SK-N-SH (cell line): ENCODE results near the gene RIMS3. TPM values are rescaled to one million over a fixed set of nuclear protein-coding genes. Genes with fewer than 3 reads are reported as not detected.

Source experiments
- CTCF ChIA-PET: fragments of 300-600, 350-600 bp; formaldehyde crosslinking; extraction: SDS; loops from one replicate; lab custom pipeline; 2021; lab: Yijun Ruan, JAX
- POLR2A ChIA-PET: fragments of 350-600 bp; sonication (Branson Sonifier 250); formaldehyde crosslinking; extraction: SDS; loops from one replicate; lab custom pipeline; 2020; ENCODE audit warnings: antibody characterized with exemption, inconsistent platforms; lab: Yijun Ruan, JAX
- DNase-seq: peaks from one replicate; pipeline ENCODE4 v3.0.0; 2012
- H2AFZ ChIP-seq: fragments of 200-600 bp; sonication (generic); 2 replicates; pipeline ENCODE4 v1.8.1; 2016; ENCODE audit warnings: antibody characterized with exemption, mild to moderate bottlenecking, low read depth
- H3F3A ChIP-seq: fragments of 200-600 bp; sonication (generic); replicated peaks from 2 replicates; pipeline ENCODE3; 2016; ENCODE audit warnings: antibody characterized with exemption, mild to moderate bottlenecking; ENCODE audit not compliant: insufficient read depth
- H3K27ac ChIP-seq, 2 experiments: fragments of 200-500 bp in 1 of 2; fragments of 200-600 bp in 1 of 2; sonication (Bioruptor generic) in 1 of 2; sonication (generic), shearing (Covaris generic) in 1 of 2; 2 replicates each; pipeline versions ENCODE4 v1.5.1 to v1.6.1; 2014 to 2016; ENCODE audit warnings: low read depth in 2 of 2, inconsistent platforms in 1 of 2, low read length in 1 of 2, mild to moderate bottlenecking in 1 of 2, mixed read lengths in 1 of 2
- H3K27me3 ChIP-seq: fragments of 200-600 bp; sonication (generic), shearing (Covaris generic); 2 replicates; pipeline ENCODE4 v1.6.1; 2016; ENCODE audit warnings: mixed run types; ENCODE audit not compliant: insufficient read depth
- H3K36me3 ChIP-seq, 2 experiments: fragments of 200-500 bp in 1 of 2; fragments of 200-600 bp in 1 of 2; sonication (Bioruptor generic) in 1 of 2; sonication (generic) in 1 of 2; replicated peaks in 1 of 2; 2 replicates each; pipeline versions ENCODE3 to v1.5.1; 2014 to 2016; ENCODE audit warnings: low read length in 1 of 2, mild to moderate bottlenecking in 1 of 2; ENCODE audit not compliant: insufficient read depth in 2 of 2, control insufficient read depth in 1 of 2
- H3K4me1 ChIP-seq, 2 experiments: fragments of 200-500 bp in 1 of 2; fragments of 200-600 bp in 1 of 2; sonication (Bioruptor generic) in 1 of 2; sonication (generic), shearing (Covaris generic) in 1 of 2; 2 replicates each; pipeline versions ENCODE4 v1.5.1 to v1.6.1; 2014 to 2016; ENCODE audit warnings: low read depth in 1 of 2, low read length in 1 of 2, mixed run types in 1 of 2; ENCODE audit not compliant: insufficient read depth in 2 of 2, control insufficient read depth in 1 of 2
- H3K4me2 ChIP-seq: fragments of 200-600 bp; sonication (generic), shearing (Covaris generic); 2 replicates; pipeline ENCODE4 v1.6.1; 2017; ENCODE audit warnings: mixed run types
- H3K4me3 ChIP-seq, 2 experiments: fragments of 200-500 bp in 1 of 2; fragments of 200-600 bp in 1 of 2; sonication (Bioruptor generic) in 1 of 2; sonication (generic), shearing (Covaris generic) in 1 of 2; 2 replicates each; pipeline versions ENCODE4 v1.5.1 to v1.8.1; 2014 to 2016; ENCODE audit warnings: low read depth in 2 of 2, inconsistent platforms in 1 of 2, low read length in 1 of 2, mild to moderate bottlenecking in 1 of 2, mixed read lengths in 1 of 2, moderate library complexity in 1 of 2
- H3K79me2 ChIP-seq: fragments of 200-600 bp; sonication (generic); 2 replicates; pipeline ENCODE4 v1.8.1; 2017; ENCODE audit warnings: mild to moderate bottlenecking; ENCODE audit not compliant: insufficient read depth
- H3K9ac ChIP-seq: fragments of 200-600 bp; sonication (generic); 2 replicates; pipeline ENCODE4 v1.6.1; 2017; ENCODE audit warnings: mixed run types
- H3K9me2 ChIP-seq: fragments of 200-600 bp; sonication (generic); 2 replicates; pipeline ENCODE4 v1.6.1; 2017; ENCODE audit warnings: mixed run types
- H3K9me3 ChIP-seq: fragments of 200-600 bp; sonication (generic); 2 replicates; pipeline ENCODE4 v1.6.1; 2017; ENCODE audit warnings: mixed run types, mild to moderate bottlenecking, moderate library complexity
- H4K20me1 ChIP-seq: fragments of 200-600 bp; sonication (generic); 2 replicates; pipeline ENCODE4 v1.6.1; 2017; ENCODE audit warnings: mild to moderate bottlenecking, mixed run types; ENCODE audit not compliant: insufficient read depth
- CHD2 ChIP-seq: fragments of 150-350 bp; IDR thresholded peaks from 2 replicates; pipeline ENCODE4 v1.6.1; 2018; ENCODE audit warnings: low read length; ENCODE audit not compliant: partially characterized antibody
- EZH2phosphoT487 ChIP-seq: fragments of 200-600 bp; sonication (generic); IDR thresholded peaks from 2 replicates; pipeline ENCODE4 v1.6.1; 2017; ENCODE audit warnings: low read depth, mixed run types, mild to moderate bottlenecking, antibody characterized with exemption, moderate library complexity, borderline replicate concordance
- MXI1 ChIP-seq: IDR thresholded peaks from 2 replicates; pipeline ENCODE4 v1.6.1; 2012; ENCODE audit warnings: mild to moderate bottlenecking, low read depth, low read length, improper control_type of control experiment
- NFIC ChIP-seq: IDR thresholded peaks from 2 replicates; pipeline ENCODE4 v1.4.0; 2012; ENCODE audit warnings: borderline replicate concordance
- NRF1 ChIP-seq: IDR thresholded peaks from 2 replicates; pipeline ENCODE4 v1.6.1; 2012; ENCODE audit warnings: low read depth, mild to moderate bottlenecking, low read length
- POLR2AphosphoS5 ChIP-seq: IDR thresholded peaks from 2 replicates; pipeline ENCODE4 v1.6.1; 2012; ENCODE audit warnings: low read depth, low read length
- RCOR1 ChIP-seq: fragments of 150-350 bp; IDR thresholded peaks from 2 replicates; pipeline ENCODE4 v1.6.1; 2017; ENCODE audit warnings: antibody characterized with exemption, low read length
- SIN3A ChIP-seq: IDR thresholded peaks from 2 replicates; pipeline ENCODE4 v1.6.1; 2012; ENCODE audit warnings: low read depth, mild to moderate bottlenecking, low read length, moderate library complexity, borderline replicate concordance
- TAF1 ChIP-seq: IDR thresholded peaks from 2 replicates; pipeline ENCODE4 v1.6.1; 2012; ENCODE audit warnings: low read depth, mild to moderate bottlenecking, low read length, moderate library complexity, borderline replicate concordance
- TCF12 ChIP-seq: IDR thresholded peaks from 2 replicates; pipeline ENCODE4 v1.4.0; 2012
- TEAD4 ChIP-seq: IDR thresholded peaks from 2 replicates; pipeline ENCODE4 v1.4.0; 2012; ENCODE audit warnings: mild to moderate bottlenecking, borderline replicate concordance; ENCODE audit not compliant: insufficient read depth
- WGBS: methylation state at CpG from one replicate; pipeline ENCODE4 v1.1.6; 2017; ENCODE audit warnings: low lambda C conversion rate; 5-methylcytosine and 5-hydroxymethylcytosine counted together
- polyA plus RNA-seq, 3 experiments: library from polyadenylated mRNA; depleted of rRNA; stranded (reverse); fragments of >200 nt; gene quantifications; 2 replicates each; pipeline ENCODE4 v1.2.3, GENCODE V29; 2012
- TF ChIP-seq, protein P1 (sequence below): IDR thresholded peaks from 2 replicates; pipeline ENCODE4 v1.4.0; 2012; ENCODE audit warnings: low read depth, borderline replicate concordance
- TF ChIP-seq, protein P2 (sequence below): fragments of 150-350 bp; IDR thresholded peaks from 2 replicates; pipeline ENCODE4 v1.6.1; 2016; ENCODE audit warnings: mild to moderate bottlenecking, low read depth, low read length
- TF ChIP-seq, protein P3 (sequence below): IDR thresholded peaks from 2 replicates; pipeline ENCODE4 v1.4.0; 2012; ENCODE audit warnings: low read depth, borderline replicate concordance

Gene RIMS3
- polyA plus RNA-seq, 1 of the 3 experiments (the other 2 are of a cell fraction) = 1.9 TPM

GRCh38 chr1:40692429-40692895, 27.0 kb upstream of the RIMS3 start:
- no peak for DNase-seq
- H3K79me2 ChIP-seq = peaks cover 82% of the 10 kb centered on the region
- ChIA-PET CTCF (interaction anchor here (1.0 to 1.4 kb wide), 2 partner anchors 23 to 30 kb away, joined by 3 to 4 read pairs; no protein-coding TSS in a partner anchor), POLR2A (interaction anchor here (0.7 to 2.3 kb wide), 11 partner anchors 9 to 288 kb away, joined by 3 to 30 read pairs (median 5); partner anchors contain the start of genes CTPS1 and RIMS3)
- peak overlapping the region; percentile 57 for H2AFZ ChIP-seq
- H3K27me3 ChIP-seq = no peaks in the 10 kb centered on the region
- H3F3A ChIP-seq = peaks cover 12% of the 10 kb centered on the region
- H3K9me2 ChIP-seq = no peaks in the 10 kb centered on the region
- no peaks in the 10 kb centered on the region for H3K9me3 ChIP-seq
- H3K9ac ChIP-seq = peak overlapping the region; percentile 99
- H3K27ac ChIP-seq = peak overlapping the region; percentile 97 to 99
- H3K36me3 ChIP-seq = peaks cover 0 to 4% of the 10 kb centered on the region in 2 experiments
- peak overlapping the region; percentile 68 to 95 for H3K4me3 ChIP-seq
- H3K4me1 ChIP-seq = peaks cover 17 to 21% of the 10 kb centered on the region in 2 experiments; a peak in 3 of 4 replicates
- H3K4me2 ChIP-seq = peak overlapping the region; percentile 85
- no peak for TF ChIP-seq CHD2
- TF ChIP-seq, protein P1, sequence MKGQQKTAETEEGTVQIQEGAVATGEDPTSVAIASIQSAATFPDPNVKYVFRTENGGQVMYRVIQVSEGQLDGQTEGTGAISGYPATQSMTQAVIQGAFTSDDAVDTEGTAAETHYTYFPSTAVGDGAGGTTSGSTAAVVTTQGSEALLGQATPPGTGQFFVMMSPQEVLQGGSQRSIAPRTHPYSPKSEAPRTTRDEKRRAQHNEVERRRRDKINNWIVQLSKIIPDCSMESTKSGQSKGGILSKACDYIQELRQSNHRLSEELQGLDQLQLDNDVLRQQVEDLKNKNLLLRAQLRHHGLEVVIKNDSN = peak; percentile 52; the same call in 1 of the 2 replicates
- 2% methylated on average over 9 of the region's 9 CpGs for WGBS
- H4K20me1 ChIP-seq = 0 out of 2 replicates have a peak, but pooled peaks cover 3% of the 10 kb centered on the region

DNA sequence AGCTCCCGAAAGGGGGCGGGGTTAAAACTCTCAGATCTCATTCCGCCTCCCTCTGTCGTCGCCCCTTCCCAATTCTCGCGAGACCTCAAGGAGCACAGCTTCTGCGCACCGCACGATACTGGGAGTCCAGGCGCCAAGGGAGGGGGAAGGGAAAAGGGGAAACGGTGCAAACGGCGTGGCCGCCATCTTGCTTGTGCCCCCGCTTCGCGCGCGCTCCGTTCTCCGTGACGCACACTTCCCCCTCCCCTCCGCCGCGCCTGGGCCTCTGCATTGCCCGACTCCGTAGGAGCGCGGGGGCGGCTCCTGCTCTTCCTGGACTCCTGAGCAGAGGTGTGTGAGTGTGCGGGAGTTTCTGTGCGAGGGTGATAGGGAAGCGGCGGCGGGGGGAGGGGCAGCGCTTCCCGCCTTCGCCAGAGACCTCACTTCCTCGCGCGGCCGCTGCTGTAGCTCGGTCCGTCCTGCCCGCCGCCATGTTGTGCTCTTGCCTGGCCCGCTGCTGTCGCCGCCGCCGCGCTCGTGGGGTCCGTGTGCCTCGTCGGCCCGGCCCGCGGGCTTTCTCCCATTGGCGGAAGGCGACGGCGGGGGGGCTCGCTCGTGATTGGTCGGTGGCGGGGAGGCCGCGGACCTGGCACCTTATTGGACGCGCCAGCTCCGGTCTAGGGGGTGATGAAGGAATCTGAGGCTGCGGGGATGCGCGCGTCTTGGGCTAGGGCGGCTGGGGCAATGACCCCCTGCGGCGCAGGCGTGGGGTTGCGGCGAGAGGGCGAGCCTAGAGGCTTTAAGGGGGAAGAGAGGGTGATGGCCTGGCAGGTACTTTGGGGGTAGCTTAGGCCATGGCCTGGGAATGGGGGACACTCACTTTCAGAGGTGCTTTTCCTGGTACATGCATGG, 26.3 kb upstream of the RIMS3 start, which contains the start of gene NFYC:
Gene NFYC (plus strand): TSS at position 167 of the 891 bp plus-strand sequence. CDS start 47,140 bp downstream, outside the sequence.
- Histone ChIP-seq H3K36me3 (peaks cover 3 to 7% of the 10 kb centered on the region in 2 experiments), H3K4me1 (peaks cover 17 to 21% of the 10 kb centered on the region in 2 experiments; a peak in 3 of 4 replicates), H3K4me3 (peak within 1 kb of the TSS; percentile 68 to 95), H3K9me3 (no peaks in the 10 kb centered on the region), H3K79me2 (peaks cover 76% of the 10 kb centered on the region), H3K27me3 (no peaks in the 10 kb centered on the region), H3K27ac (peak within 1 kb of the TSS; percentile 97 to 99), H2AFZ (peak within 1 kb of the TSS; percentile 72; the same call in 1 of the 2 replicates), H3K9ac (peak within 1 kb of the TSS; percentile 99), H3K9me2 (no peaks in the 10 kb centered on the region), H3F3A (peaks cover 12% of the 10 kb centered on the region), H3K4me2 (peak within 1 kb of the TSS; percentile 85), H4K20me1 (0 out of 2 replicates have a peak, but pooled peaks cover 3% of the 10 kb centered on the region)
- peak; percentile 96 for DNase-seq
- ChIA-PET POLR2A (interaction anchor here (0.6 to 2.5 kb wide), 17 partner anchors 9 to 288 kb away, joined by 3 to 30 read pairs (median 5); partner anchors contain the start of genes CTPS1 and RIMS3), CTCF (interaction anchor here (0.6 to 2.3 kb wide), 11 partner anchors 12 to 261 kb away, joined by 3 to 12 read pairs (median 3); partner anchors contain the start of gene ZNF684)
- WGBS = 0% methylated on average over 18 of the region's 84 CpGs
- TF ChIP-seq SIN3A (peak; percentile 91; the same call in 1 of the 2 replicates), CHD2 (peak; percentile 100), TEAD4 (peak; percentile 40; the same call in 1 of the 2 replicates), TCF12 (no peak; the same call in 1 of the 2 replicates), TAF1 (0 out of 2 replicates have a peak, but pooled peaks have one; percentile 72), EZH2phosphoT487 (no peak), NFIC (no peak; the same call in 1 of the 2 replicates), MXI1 (peak; percentile 61), RCOR1 (no peak), POLR2AphosphoS5 (peak; percentile 84), NRF1 (peak; percentile 68)
- TF ChIP-seq, protein P2, sequence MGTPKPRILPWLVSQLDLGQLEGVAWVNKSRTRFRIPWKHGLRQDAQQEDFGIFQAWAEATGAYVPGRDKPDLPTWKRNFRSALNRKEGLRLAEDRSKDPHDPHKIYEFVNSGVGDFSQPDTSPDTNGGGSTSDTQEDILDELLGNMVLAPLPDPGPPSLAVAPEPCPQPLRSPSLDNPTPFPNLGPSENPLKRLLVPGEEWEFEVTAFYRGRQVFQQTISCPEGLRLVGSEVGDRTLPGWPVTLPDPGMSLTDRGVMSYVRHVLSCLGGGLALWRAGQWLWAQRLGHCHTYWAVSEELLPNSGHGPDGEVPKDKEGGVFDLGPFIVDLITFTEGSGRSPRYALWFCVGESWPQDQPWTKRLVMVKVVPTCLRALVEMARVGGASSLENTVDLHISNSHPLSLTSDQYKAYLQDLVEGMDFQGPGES = 0 out of 2 replicates have a peak, but pooled peaks have one; percentile 36
- TF ChIP-seq, protein P3, sequence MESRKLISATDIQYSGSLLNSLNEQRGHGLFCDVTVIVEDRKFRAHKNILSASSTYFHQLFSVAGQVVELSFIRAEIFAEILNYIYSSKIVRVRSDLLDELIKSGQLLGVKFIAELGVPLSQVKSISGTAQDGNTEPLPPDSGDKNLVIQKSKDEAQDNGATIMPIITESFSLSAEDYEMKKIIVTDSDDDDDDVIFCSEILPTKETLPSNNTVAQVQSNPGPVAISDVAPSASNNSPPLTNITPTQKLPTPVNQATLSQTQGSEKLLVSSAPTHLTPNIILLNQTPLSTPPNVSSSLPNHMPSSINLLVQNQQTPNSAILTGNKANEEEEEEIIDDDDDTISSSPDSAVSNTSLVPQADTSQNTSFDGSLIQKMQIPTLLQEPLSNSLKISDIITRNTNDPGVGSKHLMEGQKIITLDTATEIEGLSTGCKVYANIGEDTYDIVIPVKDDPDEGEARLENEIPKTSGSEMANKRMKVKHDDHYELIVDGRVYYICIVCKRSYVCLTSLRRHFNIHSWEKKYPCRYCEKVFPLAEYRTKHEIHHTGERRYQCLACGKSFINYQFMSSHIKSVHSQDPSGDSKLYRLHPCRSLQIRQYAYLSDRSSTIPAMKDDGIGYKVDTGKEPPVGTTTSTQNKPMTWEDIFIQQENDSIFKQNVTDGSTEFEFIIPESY = peak; percentile 98
